GM18507 (cell line): Measurements from ENCODE around the gene MYO5B.
"Not testable (repeated sequence)": the region's sequence is repeated elsewhere in the genome, so short reads cannot be mapped to it uniquely, and the experiment has no call there.

ENCODE experiments used
- DNase-seq: peaks from one replicate; pipeline ENCODE4 v3.0.0; 2011; ENCODE audit warnings: low read depth; ENCODE audit not compliant: insufficient read length; ENCODE audit errors: extremely low spot score
- FAIRE-seq: peaks from 2 replicates; lab custom pipeline; 2011; peaks lifted over from hg19 to GRCh38; lab: Jason Lieb, UNC

MYO5B gene

DNA sequence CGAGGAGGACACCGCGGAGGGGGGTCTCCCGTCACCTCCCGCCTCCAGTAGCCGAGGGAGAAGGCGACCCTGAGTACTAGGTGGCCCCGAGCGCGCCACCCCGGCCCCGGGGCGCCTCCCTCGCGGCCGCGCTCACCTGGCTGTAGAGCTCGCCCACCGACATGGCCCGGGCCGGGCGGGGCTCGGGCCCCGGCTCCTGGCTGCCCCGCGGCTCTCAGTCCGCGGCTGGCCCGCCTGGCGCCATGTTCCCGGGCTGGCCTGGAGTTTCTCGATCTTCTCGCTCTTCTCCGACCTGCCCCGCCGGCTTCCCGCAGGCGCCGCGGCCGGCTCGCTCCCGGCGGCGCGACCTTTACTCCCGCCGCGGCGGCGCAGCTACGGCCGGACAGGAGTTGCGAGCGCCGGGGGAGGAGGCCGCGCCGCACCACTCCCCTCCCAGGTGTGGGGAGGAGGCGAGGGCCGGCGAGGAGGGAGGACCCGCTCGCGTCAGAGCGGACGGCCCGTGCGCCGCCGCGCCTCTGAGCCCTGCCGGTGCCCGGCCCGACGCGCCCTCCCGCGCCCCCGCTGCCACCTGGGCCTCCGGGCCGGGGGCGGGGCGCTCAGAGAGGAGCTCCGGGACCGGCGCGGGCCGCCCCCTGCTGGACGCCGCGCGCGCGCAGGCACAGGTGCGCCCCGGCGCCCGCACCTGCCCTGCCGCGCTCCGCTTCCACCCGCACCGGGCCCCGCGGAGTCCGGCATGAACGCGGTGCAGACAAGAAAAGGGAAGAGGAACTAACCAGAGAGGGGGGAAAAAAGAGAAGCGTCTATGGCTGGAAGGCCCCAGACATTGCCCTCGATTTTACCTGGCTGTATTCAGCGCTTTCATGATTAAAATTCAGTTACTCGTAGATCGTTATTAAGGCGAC is at the start of gene MYO5B:
Gene MYO5B (minus strand): TSS at position 517 of the 902 bp plus-strand sequence. CDS start 354 bp downstream, at position 163.
- FAIRE-seq (no peak), DNase-seq (peak; percentile 54)

GRCh38 chr18:50241768-50242167 is 46.8 kb upstream of the MYO5B start:
- FAIRE-seq, DNase-seq: not testable (repeated sequence)

DNA sequence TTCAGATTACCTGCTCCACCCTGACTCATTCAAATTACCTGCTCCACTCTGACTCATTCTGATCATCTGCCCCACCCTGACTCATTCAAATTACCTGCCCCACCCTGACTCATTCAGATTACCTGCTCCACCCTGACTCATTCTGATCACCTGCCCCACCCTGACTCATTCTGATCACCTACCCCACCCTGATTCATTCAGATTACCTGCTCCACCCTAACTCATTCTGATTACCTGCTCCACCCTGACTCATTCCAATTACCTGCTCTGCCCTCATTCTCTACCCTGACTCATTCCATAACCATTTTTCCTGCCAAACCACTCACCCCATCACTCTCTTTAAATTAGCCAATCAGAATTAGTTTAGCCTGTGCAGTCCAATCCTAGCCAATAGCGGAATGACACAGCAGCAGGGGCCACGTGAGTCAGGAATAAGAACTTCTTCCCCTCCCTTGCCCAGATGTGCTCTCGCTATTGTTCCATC is 45.2 kb upstream of the MYO5B start:
- DNase-seq = no peak

GRCh38 chr18:50232419-50232818 is 37.5 kb upstream of the MYO5B start:
- no peak for DNase-seq
- FAIRE-seq = no peak

More for the DNA sequence above, 45.2 kb upstream of the MYO5B start:
- FAIRE-seq = no peak

- DNase-seq = no peak
These were observed 36.7 kb upstream of the MYO5B start for GRCh38 chr18:50231621-50232020.

GRCh38 chr18:50220249-50220648 is 25.3 kb upstream of the MYO5B start:
- FAIRE-seq, DNase-seq: not testable (repeated sequence)

More at GRCh38 chr18:50231621-50232020, 36.7 kb upstream of the MYO5B start:
- no peak for FAIRE-seq

DNA sequence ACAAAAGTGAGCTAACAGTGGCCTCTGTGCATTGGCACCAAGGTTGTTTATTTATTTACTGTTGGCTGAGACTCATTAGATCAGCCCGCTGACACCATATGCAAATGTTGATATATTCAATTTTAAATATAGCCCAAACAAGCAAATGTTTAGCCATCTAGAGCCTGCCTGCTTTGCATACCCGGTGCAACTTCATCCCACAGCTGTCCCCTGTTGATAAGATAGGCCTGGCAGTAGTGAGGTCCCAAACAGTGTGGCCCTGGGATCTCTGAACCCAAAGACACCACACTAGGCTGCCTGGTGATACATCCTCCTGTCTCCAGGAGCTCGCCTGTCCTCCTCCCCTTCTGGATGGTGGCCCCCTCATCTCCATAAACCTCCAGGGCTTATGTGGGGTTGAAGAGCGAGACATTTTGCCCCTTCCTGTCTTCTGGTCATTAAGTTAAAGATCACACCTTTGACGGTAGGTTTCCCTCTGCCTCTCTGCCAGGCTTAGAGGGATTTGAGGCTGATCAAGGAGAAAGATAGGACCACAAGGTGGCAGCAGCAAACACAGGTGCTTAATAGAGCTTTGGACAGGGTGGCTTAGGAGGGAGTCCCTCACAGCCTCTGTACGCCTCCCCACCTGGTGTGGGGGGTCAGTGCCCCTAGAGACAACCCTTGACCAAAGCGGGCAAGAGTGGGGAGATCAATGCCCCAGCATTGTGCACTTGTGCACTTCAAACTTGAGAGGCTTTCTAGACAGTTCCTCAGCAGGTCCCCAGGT is 23.7 kb upstream of the MYO5B start:
- FAIRE-seq = peak; percentile 90

DNA sequence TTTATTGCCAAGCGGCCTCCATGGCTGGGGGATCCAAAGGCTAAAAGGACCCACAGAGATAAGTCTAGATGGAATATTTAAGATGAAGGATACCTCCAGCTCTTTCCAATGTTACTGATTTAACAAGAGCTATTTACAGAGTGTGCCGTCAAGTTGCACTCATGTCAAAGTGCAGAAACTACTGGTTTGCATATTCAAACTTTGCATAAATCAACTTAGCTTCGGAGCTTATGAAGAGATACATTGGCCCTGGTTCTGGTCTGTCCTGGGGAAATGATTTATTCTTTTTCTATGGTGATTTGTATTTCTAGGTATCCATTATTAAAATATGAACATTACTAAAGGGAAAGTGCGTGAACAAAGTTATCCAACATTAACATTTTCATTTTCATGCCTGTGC is 14.4 kb upstream of the MYO5B start:
- DNase-seq (no peak), FAIRE-seq (no peak)

More for the DNA sequence above, 23.7 kb upstream of the MYO5B start:
- DNase-seq = no peak

DNA sequence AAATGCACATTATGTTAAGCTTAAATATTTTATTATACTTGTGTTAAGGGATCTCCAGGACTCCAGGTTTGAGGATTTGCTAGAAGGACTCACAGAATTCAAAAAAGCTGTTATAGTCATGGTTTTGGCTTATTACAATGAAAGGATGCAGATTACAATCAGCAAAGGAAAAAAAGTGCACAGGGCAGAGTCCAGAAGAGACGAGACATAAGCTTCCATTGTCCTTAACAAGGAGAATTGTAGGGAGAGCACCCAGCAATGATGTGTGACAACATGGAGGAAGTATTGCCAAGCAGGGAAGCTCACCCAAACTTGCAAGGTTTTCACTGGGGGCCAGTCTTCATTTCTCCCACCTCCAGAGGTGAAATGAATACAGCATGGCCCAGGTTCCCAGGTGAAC is 12.8 kb upstream of the MYO5B start:
- DNase-seq = no peak

DNA sequence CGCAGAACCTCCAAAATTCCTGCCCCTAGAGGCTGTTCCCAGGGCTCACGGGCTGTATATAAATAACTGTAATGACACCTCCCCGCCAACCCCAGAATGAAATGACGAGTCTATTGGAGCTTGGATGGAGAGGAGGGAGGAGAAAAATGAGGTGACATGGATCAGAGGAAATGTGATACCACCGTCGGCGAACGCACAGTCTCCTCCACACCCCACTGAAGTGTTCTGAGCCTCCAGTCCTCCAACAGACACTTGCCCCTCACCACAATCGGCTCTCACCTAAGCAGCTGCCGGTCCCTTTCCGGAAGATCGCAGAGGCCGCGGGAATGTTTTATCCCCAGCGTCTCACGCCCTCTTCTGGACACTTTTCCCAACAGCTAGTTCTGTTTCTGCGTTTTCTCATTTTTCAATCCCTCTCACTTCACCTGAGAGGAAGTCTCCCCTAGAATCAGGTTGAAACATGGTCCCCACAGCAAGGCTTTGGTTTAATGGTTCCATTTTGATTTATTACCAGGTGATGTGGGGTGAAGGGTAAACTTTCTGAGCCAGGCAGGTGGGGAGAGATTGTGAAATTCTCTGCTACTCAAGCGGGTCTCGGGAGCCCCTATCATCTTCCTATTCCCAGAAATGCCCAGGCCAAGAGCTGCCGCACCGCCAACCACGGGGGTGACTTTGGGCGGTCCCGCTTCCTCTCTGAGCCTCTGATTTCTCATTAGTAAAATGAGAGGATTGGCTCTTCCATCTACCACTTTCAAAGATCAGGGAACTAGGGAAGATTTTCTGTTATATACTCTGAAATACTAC is 9.1 kb upstream of the MYO5B start:
- peak; percentile 44 for FAIRE-seq
- no peak for DNase-seq

More for the DNA sequence above, 12.8 kb upstream of the MYO5B start:
- no peak for FAIRE-seq

GRCh38 chr18:50201476-50202018 is 6.6 kb upstream of the MYO5B start:
- no peak for DNase-seq
- FAIRE-seq = no peak

DNA sequence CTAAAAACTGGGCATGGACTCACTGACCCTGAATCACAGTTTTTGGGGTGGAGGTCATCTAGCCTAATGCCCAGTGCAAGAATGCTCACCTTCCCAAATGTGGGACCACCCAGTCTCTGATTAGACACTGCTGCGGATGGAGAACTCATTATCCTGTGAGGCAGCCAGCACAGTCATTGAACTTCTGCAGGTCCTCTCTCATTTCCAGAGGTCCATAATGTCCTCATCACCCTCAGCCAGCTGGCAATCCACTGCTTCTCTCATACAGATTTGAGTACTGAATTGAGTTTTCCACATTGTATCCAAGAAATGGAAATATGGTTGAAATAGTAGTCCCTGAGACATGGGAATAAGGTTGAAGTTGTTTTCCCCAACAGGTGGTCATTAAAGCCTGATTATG is 5.0 kb upstream of the MYO5B start:
- DNase-seq = no peak
- FAIRE-seq = no peak

DNA sequence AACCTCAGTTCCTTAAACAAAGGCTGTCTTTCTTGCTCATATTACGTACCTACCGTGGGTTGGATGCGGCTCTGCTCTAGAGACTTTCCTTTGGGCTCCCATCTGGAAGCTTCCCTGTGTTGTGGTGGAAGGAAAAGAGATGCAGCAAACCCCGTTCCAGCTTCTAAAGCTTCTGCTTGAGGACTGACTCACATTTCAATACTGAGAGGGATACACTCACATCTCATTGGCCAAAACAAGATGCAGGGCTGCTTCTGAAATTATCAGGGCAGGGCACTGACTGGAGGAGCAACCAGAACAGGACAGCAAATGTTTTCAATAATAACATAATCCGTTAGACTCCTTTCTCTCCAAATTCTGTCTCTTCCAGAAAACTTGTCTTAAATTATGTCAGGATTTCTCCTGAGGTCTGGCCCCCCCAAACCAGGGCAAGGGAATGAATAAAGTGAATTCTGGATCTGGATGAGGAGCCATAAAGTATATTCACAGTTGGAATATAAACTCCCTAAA is 4.5 kb upstream of the MYO5B start:
- DNase-seq = no peak
- no peak for FAIRE-seq

DNA sequence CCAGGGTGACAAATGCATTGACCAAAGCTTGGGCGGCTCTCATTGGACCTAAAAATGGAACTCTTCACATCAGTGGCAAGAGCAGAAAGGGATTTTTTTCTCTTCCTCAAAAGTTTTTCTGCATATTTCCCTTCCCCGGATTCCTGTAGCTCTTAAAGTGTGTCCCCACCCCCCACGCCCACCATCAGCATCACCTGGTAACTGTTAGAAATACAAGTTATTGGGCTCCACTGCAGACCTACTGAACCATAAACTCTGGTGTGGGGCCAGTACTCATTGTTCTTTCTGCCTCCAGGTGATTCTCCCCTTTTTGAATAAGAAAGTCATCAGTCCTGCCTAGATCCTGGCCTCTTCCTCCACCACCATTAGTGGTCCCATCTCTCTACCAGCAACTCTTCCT is 1.3 kb upstream of the MYO5B start:
- FAIRE-seq = no peak

DNA sequence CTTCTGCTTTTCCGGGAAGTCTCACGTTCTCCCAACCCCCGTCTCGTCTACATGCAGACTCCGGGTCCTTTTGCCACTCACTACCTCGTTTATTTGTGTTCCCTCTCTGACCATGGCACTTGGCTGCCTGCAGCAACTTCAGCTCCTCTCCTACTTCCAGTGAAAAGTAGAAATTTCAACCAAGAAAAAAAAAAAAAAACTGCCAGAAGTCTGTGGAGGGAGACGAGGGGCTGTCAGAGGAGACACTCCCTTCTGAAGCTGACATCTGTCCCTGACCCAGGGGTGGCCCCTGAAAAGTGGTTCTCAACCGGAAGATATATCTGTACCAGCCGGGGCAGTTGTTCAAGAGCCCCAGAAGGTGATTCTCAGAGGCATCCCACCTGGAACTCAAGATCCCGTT is 742 bp upstream of the MYO5B start:
- no peak for FAIRE-seq
- no peak for DNase-seq

More for the DNA sequence above, 1.3 kb upstream of the MYO5B start:
- no peak for DNase-seq

DNA sequence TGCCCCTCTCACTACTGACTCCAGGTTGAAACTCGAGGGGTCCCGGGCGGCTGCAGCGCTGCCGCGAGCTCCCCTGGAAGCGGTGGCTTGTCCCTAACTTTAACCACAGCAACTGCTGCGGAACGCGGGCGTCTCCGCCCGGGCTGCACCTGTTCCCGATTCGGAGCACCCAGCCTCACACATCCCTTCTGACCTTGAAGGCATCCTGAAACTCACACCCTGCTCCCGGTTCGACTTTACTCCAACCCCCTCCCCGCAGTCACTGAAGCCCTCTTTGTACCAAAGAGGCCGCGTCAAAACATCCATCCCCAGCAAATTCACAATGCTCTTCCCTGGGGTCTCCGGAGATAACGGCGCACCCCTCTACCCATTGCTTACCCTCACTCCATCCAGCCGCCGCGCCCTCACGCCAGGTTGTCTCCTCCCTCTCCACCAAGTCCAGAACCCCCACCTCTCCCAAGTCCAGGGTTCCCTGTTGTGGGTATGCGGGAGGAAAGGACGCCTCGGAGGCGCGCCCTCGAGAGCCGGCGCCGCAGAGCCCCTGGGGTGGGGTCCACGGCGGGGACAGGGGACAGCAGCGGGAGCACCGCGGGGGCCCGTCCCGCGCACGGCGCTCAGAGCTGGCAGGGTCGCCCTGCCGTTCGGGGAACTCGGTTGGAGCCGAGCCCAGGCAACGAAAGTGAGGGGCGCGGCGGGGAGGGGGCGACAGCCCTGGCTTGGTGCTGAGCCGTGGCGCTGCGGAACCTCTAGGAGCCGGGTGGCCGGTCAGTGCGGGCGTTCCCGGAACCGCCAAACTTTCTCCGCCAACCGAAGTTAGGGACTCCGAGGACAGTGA is 934 bp downstream of the MYO5B start:
- no peak for DNase-seq
- no peak for FAIRE-seq

- FAIRE-seq (no peak), DNase-seq (no peak)
These were observed 1.8 kb downstream of the MYO5B start for GRCh38 chr18:50192995-50193795.
